Panc1 (cell line): ENCODE data around the gene MBD3L3. TPM values are rescaled to one million over a fixed set of nuclear protein-coding genes. Genes with fewer than 3 reads are reported as not detected.

Experiments used
- ATAC-seq: fragments of 200-7000 bp; cut with Tn5 transposase; 2 replicates; pipeline ENCODE4 v1.9.1; 2020; ENCODE audit warnings: mild to moderate bottlenecking, moderate library complexity
- BruUV-seq: library from RNA; stranded (reverse); fragments of 400-500 nt; replicated peaks from 2 replicates; lab custom pipeline; 2021; lab: Mats Ljungman, UMichigan
- CTCF ChIA-PET: fragments of 300-600 bp; sonication (Branson Sonifier 250); formaldehyde crosslinking; loops from one replicate; lab custom pipeline; 2022; ENCODE audit warnings: antibody characterized with exemption; lab: Charles Lee
- POLR2A ChIA-PET: fragments of 300-600 bp; sonication (Branson Sonifier 250); formaldehyde crosslinking; loops from one replicate; lab custom pipeline; 2022; ENCODE audit warnings: antibody characterized with exemption; lab: Charles Lee
- DNase-seq: peaks from one replicate; pipeline ENCODE4 v3.0.0-alpha.2; 2010; ENCODE audit warnings: low read depth, low spot score
- H3K27ac ChIP-seq: 2 replicates; pipeline ENCODE4 v1.5.1; 2011; ENCODE audit warnings: mild to moderate bottlenecking, low read length, inconsistent platforms
- H3K27me3 ChIP-seq: fragments of 200-500 bp; sonication (Bioruptor generic); 2 replicates; pipeline ENCODE4 v1.6.0; 2014; ENCODE audit warnings: low read length, inconsistent platforms; ENCODE audit not compliant: control insufficient read depth, insufficient read depth
- H3K36me3 ChIP-seq: fragments of 200-500 bp; sonication (Bioruptor generic); 2 replicates; pipeline ENCODE4 v1.5.1; 2014; ENCODE audit warnings: inconsistent platforms, mild to moderate bottlenecking, low read length, moderate library complexity; ENCODE audit not compliant: control insufficient read depth, insufficient read depth
- H3K4me1 ChIP-seq: 2 replicates; pipeline ENCODE4 v1.5.1; 2011; ENCODE audit warnings: inconsistent platforms, mild to moderate bottlenecking, low read length, moderate library complexity; ENCODE audit not compliant: control insufficient read depth, insufficient read depth
- H3K4me3 ChIP-seq, 2 experiments: 2 replicates each; pipeline ENCODE4 v1.5.1; 2011 to 2012; ENCODE audit warnings: low read depth in 2 of 2, low read length in 2 of 2, mild to moderate bottlenecking in 2 of 2, inconsistent platforms in 1 of 2, moderate library complexity in 1 of 2
- H3K9me3 ChIP-seq: fragments of 200-500 bp; sonication (Bioruptor generic); 2 replicates; pipeline ENCODE4 v1.5.1; 2014; ENCODE audit warnings: low read depth, mild to moderate bottlenecking, inconsistent platforms, low read length, moderate library complexity; ENCODE audit not compliant: control insufficient read depth, insufficient read depth
- POLR2AphosphoS5 ChIP-seq: IDR thresholded peaks from 2 replicates; pipeline ENCODE4 v1.6.1; 2012; ENCODE audit warnings: mild to moderate bottlenecking, low read depth, low read length, moderate library complexity
- REST ChIP-seq, 2 experiments: IDR thresholded peaks; 2 replicates each; pipeline ENCODE4 v1.6.1; 2011 to 2012; ENCODE audit warnings: low read depth in 2 of 2, control low read depth in 1 of 2, low read length in 1 of 2, mild to moderate bottlenecking in 1 of 2, moderate library complexity in 1 of 2; ENCODE audit not compliant: insufficient read depth in 1 of 2
- SIN3A ChIP-seq: IDR thresholded peaks from 2 replicates; pipeline ENCODE4 v1.6.1; 2012; ENCODE audit warnings: low read depth, mild to moderate bottlenecking, low read length, moderate library complexity, borderline replicate concordance; ENCODE audit not compliant: insufficient read depth
- TCF7L2 ChIP-seq: IDR thresholded peaks from 2 replicates; pipeline ENCODE4 v1.6.1; 2011; ENCODE audit warnings: mild to moderate bottlenecking, low read depth, low read length, inconsistent platforms
- in situ Hi-C: cut with HindIII; loops from 2 replicates; pipeline ENCODE4 v1.10.0; 2016; ENCODE audit warnings: low sequenced_read_pairs, low pct_unique_long_range_greater_than_20kb
- intact Hi-C: fragments of 100-400 bp; cut with micrococcal nuclease; formaldehyde crosslinking; loops from one replicate; pipeline ENCODE4 v1.10.0; 2022; ENCODE audit not compliant: unreplicated experiment
- total RNA-seq: library from RNA; stranded (reverse); gene quantifications from one replicate; pipeline ENCODE4 v1.2.1, GENCODE V29; 2021; ENCODE audit not compliant: unreplicated experiment
- TF ChIP-seq, protein P1 (sequence below): fragments of 450-650 bp; IDR thresholded peaks from 2 replicates; pipeline ENCODE4 v1.5.1; 2017; ENCODE audit warnings: mild to moderate bottlenecking

MBD3L3 gene
- total RNA-seq, 1 experiment from 2014 or later: not detected

DNA sequence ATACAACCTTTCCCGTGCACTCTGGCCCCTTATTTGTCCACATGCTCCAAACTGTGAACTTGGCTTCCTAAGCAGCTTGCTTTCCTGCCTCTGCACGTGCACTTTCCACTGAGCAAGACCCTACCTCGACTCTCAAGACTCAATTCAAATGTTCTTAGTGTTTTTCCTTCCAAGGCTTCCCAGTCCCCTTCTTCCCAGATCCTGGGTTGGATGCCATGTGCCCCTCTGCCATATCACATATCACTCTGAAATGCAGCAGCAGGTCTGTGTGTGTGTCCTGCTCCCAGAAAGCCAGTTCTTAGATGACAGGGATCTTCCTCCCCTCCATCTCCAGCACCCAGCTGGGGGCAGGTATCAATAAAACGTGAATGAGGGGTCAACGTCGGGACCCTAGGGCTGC, 14.1 kb upstream of the MBD3L3 start:
- ChIA-PET CTCF (no interaction called here), POLR2A (no interaction called here)
- H3K27ac ChIP-seq: no peak overlapping the region
- H3K9me3 ChIP-seq: peaks cover 12% of the 10 kb centered on the region; the same call in 1 of the 2 replicates
- TSS peak; percentile 40 for BruUV-seq
- TF ChIP-seq TCF7L2: no peak
- TF ChIP-seq POLR2AphosphoS5: no peak
- TF ChIP-seq, protein P1, sequence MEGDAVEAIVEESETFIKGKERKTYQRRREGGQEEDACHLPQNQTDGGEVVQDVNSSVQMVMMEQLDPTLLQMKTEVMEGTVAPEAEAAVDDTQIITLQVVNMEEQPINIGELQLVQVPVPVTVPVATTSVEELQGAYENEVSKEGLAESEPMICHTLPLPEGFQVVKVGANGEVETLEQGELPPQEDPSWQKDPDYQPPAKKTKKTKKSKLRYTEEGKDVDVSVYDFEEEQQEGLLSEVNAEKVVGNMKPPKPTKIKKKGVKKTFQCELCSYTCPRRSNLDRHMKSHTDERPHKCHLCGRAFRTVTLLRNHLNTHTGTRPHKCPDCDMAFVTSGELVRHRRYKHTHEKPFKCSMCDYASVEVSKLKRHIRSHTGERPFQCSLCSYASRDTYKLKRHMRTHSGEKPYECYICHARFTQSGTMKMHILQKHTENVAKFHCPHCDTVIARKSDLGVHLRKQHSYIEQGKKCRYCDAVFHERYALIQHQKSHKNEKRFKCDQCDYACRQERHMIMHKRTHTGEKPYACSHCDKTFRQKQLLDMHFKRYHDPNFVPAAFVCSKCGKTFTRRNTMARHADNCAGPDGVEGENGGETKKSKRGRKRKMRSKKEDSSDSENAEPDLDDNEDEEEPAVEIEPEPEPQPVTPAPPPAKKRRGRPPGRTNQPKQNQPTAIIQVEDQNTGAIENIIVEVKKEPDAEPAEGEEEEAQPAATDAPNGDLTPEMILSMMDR: no peak
- TF ChIP-seq SIN3A: no peak
- no peak for TF ChIP-seq REST (IDR thresholded peaks at IDR 0.05; ENCODE audit: insufficient read depth in 1 of 2, low read depth in 2 of 2, low read length in 1 of 2)
- no peak for ATAC-seq
- no peaks in the 10 kb centered on the region for H3K4me1 ChIP-seq
- peaks cover 5% of the 10 kb centered on the region for H3K36me3 ChIP-seq
- H3K27me3 ChIP-seq: no peaks in the 10 kb centered on the region
- in situ Hi-C loops: no loop called here
- no peak overlapping the region for H3K4me3 ChIP-seq
- no peak for DNase-seq
- intact Hi-C loops: no loop called here

DNA sequence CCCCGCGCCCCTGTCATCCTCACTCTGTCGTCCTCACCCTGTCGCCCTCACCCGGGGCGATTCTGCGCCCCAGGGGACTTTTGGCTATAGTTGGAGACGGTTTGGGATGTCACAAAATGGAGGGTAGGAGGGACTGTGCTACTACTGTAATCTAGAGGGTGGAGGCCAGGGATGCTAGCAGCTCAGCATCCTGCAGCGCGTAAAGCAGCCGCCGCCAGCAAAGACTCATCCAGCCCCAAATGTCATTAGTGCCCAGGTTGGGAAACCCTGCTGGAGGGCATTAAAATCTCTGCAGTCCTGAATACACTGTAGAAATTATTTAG, 11.4 kb upstream of the MBD3L3 start:
- no peak for DNase-seq
- peak overlapping the region; percentile 88 for H3K27ac ChIP-seq
- H3K36me3 ChIP-seq: peaks cover 5% of the 10 kb centered on the region
- BruUV-seq: no TSS peak
- in situ Hi-C loops (no loop called here), intact Hi-C loops (no loop called here)
- ATAC-seq: no peak; the same call in 1 of the 2 replicates
- no peaks in the 10 kb centered on the region for H3K27me3 ChIP-seq
- H3K4me3 ChIP-seq: peak overlapping the region; percentile 95 to 97
- CTCF ChIA-PET: interaction anchor here (0.8 kb wide), 1 partner anchor 332 kb away, joined by 11 read pairs; the partner anchor contains the start of gene GPR108
- POLR2A ChIA-PET: interaction anchor here (0.6 to 1.0 kb wide), 2 partner anchors 30 to 305 kb away, joined by 3 to 23 read pairs; no protein-coding TSS in a partner anchor
- peaks cover 4% of the 10 kb centered on the region; the same call in 1 of the 2 replicates for H3K9me3 ChIP-seq
- H3K4me1 ChIP-seq: no peaks in the 10 kb centered on the region
- TF ChIP-seq REST (IDR thresholded peaks at IDR 0.05; ENCODE audit: insufficient read depth in 1 of 2, low read depth in 2 of 2, low read length in 1 of 2): no peak
- TF ChIP-seq SIN3A: 0 out of 2 replicates have a peak, but pooled peaks have one; percentile 33
